ENCODE data around the gene TCF12.

TCF12 gene

DNA sequence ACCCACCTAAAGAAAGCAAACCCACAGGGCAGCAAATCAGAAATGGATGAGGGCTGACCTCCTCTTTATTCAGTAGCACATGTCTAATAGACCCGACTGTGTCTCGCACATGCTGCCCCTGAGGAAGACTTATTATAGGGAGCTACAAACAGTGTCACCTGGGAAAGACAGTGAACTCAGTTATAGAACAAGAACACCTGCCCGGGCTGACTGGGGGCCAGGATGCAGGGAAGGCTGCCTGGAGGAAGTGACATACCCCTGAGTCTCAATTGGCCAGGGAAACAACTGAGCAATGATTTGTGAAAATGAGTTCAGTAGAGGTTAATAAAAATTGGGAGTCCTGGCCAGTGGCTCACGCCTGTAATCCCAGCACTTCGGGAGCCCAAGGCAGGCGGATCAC is 379.2 kb downstream of the TCF12 start:
- TF ChIP-seq ZBTB7A (IDR thresholded peaks at IDR 0.05; ENCODE audit: low read depth) (no peak), TAF1 (IDR thresholded peaks at IDR 0.05; ENCODE audit: low read depth) (no peak), RAD21 (IDR thresholded peaks at IDR 0.05; ENCODE audit: low read depth) (no peak), EP300 (IDR thresholded peaks at IDR 0.05; ENCODE audit: borderline replicate concordance) (no peak), TEAD4 (IDR thresholded peaks at IDR 0.05) (no peak), CREB1 (IDR thresholded peaks at IDR 0.05; ENCODE audit: low read depth) (no peak), FOXM1 (IDR thresholded peaks at IDR 0.05; ENCODE audit: borderline replicate concordance, low read depth) (no peak), EGR1 (IDR thresholded peaks at IDR 0.05) (no peak), YY1 (IDR thresholded peaks at IDR 0.05; ENCODE audit: low read depth) (no peak), CEBPB (IDR thresholded peaks at IDR 0.05) (no peak)
- TF ChIP-seq, protein P1, sequence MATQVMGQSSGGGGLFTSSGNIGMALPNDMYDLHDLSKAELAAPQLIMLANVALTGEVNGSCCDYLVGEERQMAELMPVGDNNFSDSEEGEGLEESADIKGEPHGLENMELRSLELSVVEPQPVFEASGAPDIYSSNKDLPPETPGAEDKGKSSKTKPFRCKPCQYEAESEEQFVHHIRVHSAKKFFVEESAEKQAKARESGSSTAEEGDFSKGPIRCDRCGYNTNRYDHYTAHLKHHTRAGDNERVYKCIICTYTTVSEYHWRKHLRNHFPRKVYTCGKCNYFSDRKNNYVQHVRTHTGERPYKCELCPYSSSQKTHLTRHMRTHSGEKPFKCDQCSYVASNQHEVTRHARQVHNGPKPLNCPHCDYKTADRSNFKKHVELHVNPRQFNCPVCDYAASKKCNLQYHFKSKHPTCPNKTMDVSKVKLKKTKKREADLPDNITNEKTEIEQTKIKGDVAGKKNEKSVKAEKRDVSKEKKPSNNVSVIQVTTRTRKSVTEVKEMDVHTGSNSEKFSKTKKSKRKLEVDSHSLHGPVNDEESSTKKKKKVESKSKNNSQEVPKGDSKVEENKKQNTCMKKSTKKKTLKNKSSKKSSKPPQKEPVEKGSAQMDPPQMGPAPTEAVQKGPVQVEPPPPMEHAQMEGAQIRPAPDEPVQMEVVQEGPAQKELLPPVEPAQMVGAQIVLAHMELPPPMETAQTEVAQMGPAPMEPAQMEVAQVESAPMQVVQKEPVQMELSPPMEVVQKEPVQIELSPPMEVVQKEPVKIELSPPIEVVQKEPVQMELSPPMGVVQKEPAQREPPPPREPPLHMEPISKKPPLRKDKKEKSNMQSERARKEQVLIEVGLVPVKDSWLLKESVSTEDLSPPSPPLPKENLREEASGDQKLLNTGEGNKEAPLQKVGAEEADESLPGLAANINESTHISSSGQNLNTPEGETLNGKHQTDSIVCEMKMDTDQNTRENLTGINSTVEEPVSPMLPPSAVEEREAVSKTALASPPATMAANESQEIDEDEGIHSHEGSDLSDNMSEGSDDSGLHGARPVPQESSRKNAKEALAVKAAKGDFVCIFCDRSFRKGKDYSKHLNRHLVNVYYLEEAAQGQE (IDR thresholded peaks at IDR 0.05; ENCODE audit: low read depth), result no peak
- TF ChIP-seq, protein P2, sequence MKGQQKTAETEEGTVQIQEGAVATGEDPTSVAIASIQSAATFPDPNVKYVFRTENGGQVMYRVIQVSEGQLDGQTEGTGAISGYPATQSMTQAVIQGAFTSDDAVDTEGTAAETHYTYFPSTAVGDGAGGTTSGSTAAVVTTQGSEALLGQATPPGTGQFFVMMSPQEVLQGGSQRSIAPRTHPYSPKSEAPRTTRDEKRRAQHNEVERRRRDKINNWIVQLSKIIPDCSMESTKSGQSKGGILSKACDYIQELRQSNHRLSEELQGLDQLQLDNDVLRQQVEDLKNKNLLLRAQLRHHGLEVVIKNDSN (IDR thresholded peaks at IDR 0.05), result no peak

DNA sequence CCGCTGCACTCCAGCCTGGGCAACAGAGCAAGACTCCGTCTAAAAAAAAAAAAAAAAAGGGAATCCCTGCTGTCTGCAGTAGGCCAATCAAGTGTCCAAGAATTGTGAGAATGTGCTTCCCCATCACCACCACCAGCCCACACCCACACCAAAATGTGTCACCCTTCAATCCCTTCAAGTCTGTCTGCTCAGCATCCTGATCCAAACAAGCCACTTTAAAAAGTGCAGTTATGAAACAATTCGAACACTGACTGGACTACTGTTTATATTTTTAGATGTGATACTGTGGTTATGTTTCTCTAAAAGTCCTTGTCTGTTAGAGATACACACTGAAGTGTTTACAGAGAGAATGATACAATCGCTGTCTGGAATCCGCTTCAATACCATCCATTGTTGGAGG is 379.8 kb downstream of the TCF12 start:
- TF ChIP-seq YY1 (IDR thresholded peaks at IDR 0.05; ENCODE audit: low read depth) (no peak), TEAD4 (IDR thresholded peaks at IDR 0.05) (no peak), NFIC (IDR thresholded peaks at IDR 0.05) (no peak), EGR1 (IDR thresholded peaks at IDR 0.05) (no peak), RAD21 (IDR thresholded peaks at IDR 0.05; ENCODE audit: low read depth) (no peak), TCF12 (IDR thresholded peaks at IDR 0.05; ENCODE audit: low read depth) (no peak), CREB1 (IDR thresholded peaks at IDR 0.05; ENCODE audit: low read depth) (no peak), TAF1 (IDR thresholded peaks at IDR 0.05; ENCODE audit: low read depth) (no peak), CEBPB (IDR thresholded peaks at IDR 0.05) (no peak)
- TF ChIP-seq, protein P3, sequence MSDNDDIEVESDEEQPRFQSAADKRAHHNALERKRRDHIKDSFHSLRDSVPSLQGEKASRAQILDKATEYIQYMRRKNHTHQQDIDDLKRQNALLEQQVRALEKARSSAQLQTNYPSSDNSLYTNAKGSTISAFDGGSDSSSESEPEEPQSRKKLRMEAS (IDR thresholded peaks at IDR 0.05), result no peak
- TF ChIP-seq, protein P2 (IDR thresholded peaks at IDR 0.05), result no peak
- TF ChIP-seq, protein P1 (IDR thresholded peaks at IDR 0.05; ENCODE audit: low read depth), result no peak

DNA sequence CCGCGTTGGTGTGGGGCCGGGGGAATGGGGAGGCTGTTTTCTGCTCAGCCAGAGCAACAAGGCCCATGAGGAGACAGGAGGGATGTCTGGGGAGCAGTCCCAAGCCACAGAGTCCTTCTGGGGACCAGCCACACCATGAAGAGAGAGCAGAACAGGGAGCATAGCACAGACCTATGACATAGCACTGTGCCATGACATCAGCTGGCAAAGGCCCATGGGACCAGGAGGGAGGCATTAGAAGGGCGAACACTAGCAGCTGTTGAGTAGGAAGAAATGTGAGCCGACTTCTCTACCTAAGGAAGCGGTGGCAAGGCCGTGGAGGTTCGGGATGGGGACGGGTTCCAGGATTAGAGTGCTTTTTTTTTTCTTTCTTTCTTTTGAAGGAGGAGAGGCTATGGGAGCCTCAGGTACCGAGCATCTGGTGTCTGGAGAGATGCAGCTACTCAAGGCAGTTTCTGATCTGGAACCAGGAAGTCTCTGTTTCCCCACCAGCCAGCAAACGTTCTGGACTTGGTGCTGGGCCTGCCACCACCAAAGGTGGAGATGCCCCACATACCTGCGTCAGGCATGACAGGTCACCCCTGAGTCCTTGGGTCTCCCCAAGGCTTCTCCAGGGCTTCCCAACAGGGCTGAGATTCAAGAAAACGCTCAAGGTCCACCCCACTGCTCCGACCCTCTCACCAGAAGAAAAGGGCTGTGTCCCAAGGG is 380.6 kb downstream of the TCF12 start:
- no peak for TF ChIP-seq EGR1 (IDR thresholded peaks at IDR 0.05)

DNA sequence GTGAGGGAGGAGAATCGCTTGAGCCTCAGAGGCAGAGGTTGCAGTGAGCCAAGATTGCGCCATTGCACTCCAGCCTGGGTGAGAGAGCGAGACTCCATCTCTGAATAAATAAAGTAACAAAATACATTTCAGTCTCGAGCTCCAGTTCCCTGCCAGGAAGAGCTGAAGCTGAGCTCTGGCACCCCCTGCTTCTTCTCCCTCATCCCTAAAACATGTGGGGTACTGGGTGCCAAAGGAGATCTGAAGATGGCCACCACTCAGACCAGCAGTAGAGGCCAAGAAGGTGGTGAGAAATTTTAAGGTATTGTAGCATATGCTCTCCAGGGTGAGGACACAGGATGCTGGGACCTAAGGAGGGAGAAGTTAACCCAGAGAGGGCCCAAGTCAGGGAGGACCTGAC is 382.9 kb downstream of the TCF12 start:
- TF ChIP-seq, protein P3 (IDR thresholded peaks at IDR 0.05), result no peak
- no peak for TF ChIP-seq TCF12 (IDR thresholded peaks at IDR 0.05; ENCODE audit: low read depth)

DNA sequence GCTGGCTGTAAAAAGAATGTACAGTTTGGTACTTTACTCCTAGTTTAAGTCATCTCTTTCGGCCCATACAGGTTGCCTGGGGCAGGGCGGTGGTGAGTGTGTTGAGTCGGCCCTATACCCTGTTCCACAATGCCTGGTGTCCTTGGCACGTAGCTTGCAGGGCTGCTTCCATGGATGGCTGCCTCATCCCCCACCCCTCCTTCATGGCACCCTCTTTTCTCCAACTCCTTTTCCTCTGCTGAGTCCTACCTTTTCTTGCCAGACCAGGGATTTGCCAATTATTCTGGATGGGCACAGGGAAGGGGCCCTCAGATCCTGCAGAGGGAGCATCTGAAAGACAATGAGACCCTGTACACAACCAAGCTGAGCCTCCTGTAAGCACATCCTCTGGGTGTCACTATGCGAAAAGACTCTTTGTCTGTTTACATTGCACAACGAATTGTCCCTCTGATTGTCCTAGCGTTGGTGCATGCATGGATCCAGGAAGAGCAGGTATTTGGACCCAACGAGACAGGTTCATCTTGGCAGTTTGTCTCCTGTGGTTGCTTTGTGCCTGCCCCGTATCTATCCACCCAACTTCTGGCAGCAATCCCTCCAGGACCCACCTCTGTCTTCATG is 384.3 kb downstream of the TCF12 start:
- no peak for TF ChIP-seq YY1 (IDR thresholded peaks at IDR 0.05; ENCODE audit: low read depth)
- no peak for TF ChIP-seq EP300 (IDR thresholded peaks at IDR 0.05; ENCODE audit: borderline replicate concordance)
- no peak for TF ChIP-seq RAD21 (IDR thresholded peaks at IDR 0.05; ENCODE audit: low read depth)
- TF ChIP-seq, protein P1 (IDR thresholded peaks at IDR 0.05; ENCODE audit: low read depth), result no peak
- no peak for TF ChIP-seq ZBTB7A (IDR thresholded peaks at IDR 0.05; ENCODE audit: low read depth)
- no peak for TF ChIP-seq TEAD4 (IDR thresholded peaks at IDR 0.05)
- TF ChIP-seq FOXM1 (IDR thresholded peaks at IDR 0.05; ENCODE audit: borderline replicate concordance, low read depth), result no peak
- no peak for TF ChIP-seq NFIC (IDR thresholded peaks at IDR 0.05)
- no peak for TF ChIP-seq CEBPB (IDR thresholded peaks at IDR 0.05)
- no peak for TF ChIP-seq EGR1 (IDR thresholded peaks at IDR 0.05)
- no peak for TF ChIP-seq CREB1 (IDR thresholded peaks at IDR 0.05; ENCODE audit: low read depth)
- TF ChIP-seq TCF12 (IDR thresholded peaks at IDR 0.05; ENCODE audit: low read depth), result no peak
- TF ChIP-seq TAF1 (IDR thresholded peaks at IDR 0.05; ENCODE audit: low read depth), result no peak
- TF ChIP-seq, protein P3 (IDR thresholded peaks at IDR 0.05), result no peak
- TF ChIP-seq, protein P2 (IDR thresholded peaks at IDR 0.05), result no peak
